ENCODE results near the gene RNF19B.

Gene RNF19B

GRCh38 chr1:33007190-33008050, 42.8 kb upstream of the RNF19B start:
- Histone ChIP-seq H3K27ac (no peak overlapping the region), H3K4me3 (no peak overlapping the region), H3K9me3 (ENCODE audit: low read depth, low read length) (no peaks in the 10 kb centered on the region), H3K36me3 (ENCODE audit: insufficient read depth, low read length) (peaks cover 44% of the 10 kb centered on the region), H3K9ac (ENCODE audit: insufficient read length) (no peak overlapping the region)
- TF ChIP-seq FOXP2 (optimal IDR thresholded peaks at IDR 0.05; ENCODE audit: control extremely low read depth, extremely low read length, insufficient read depth) (no peak), EZH2 (IDR thresholded peaks at IDR 0.05) (no peak), POLR2AphosphoS5 (IDR thresholded peaks at IDR 0.05; ENCODE audit: borderline replicate concordance, low read depth, low read length) (no peak)
- DNase-seq (ENCODE audit: low read depth, low spot score) = no peak

GRCh38 chr1:33005838-33006421, 41.3 kb upstream of the RNF19B start:
- DNase-seq (ENCODE audit: low read depth, low spot score) = no peak
- TF ChIP-seq FOXP2 (optimal IDR thresholded peaks at IDR 0.05; ENCODE audit: control extremely low read depth, extremely low read length, insufficient read depth) (no peak), EZH2 (IDR thresholded peaks at IDR 0.05) (no peak), POLR2AphosphoS5 (IDR thresholded peaks at IDR 0.05; ENCODE audit: borderline replicate concordance, low read depth, low read length) (no peak)
- no peak overlapping the region for H3K9ac ChIP-seq (ENCODE audit: insufficient read length)
- no peak overlapping the region for H3K27ac ChIP-seq
- peaks cover 29% of the 10 kb centered on the region for H3K36me3 ChIP-seq (ENCODE audit: insufficient read depth, low read length)
- H3K4me3 ChIP-seq = no peak overlapping the region
- no peaks in the 10 kb centered on the region for H3K9me3 ChIP-seq (ENCODE audit: low read depth, low read length)

GRCh38 chr1:33005117-33005837, 40.7 kb upstream of the RNF19B start:
- Histone ChIP-seq H3K27ac (no peak overlapping the region), H3K4me3 (no peak overlapping the region), H3K9ac (ENCODE audit: insufficient read length) (no peak overlapping the region), H3K9me3 (ENCODE audit: low read depth, low read length) (no peaks in the 10 kb centered on the region), H3K36me3 (ENCODE audit: insufficient read depth, low read length) (peaks cover 23% of the 10 kb centered on the region)
- no peak for DNase-seq (ENCODE audit: low read depth, low spot score)
- no peak for TF ChIP-seq FOXP2 (optimal IDR thresholded peaks at IDR 0.05; ENCODE audit: control extremely low read depth, extremely low read length, insufficient read depth)
- TF ChIP-seq POLR2AphosphoS5 (IDR thresholded peaks at IDR 0.05; ENCODE audit: borderline replicate concordance, low read depth, low read length) = no peak
- no peak for TF ChIP-seq EZH2 (IDR thresholded peaks at IDR 0.05)

GRCh38 chr1:33004613-33005012, 40.0 kb upstream of the RNF19B start:
- Histone ChIP-seq H3K4me3 (no peak overlapping the region), H3K36me3 (ENCODE audit: insufficient read depth, low read length) (peaks cover 20% of the 10 kb centered on the region), H3K9me3 (ENCODE audit: low read depth, low read length) (no peaks in the 10 kb centered on the region), H3K27ac (no peak overlapping the region), H3K9ac (ENCODE audit: insufficient read length) (no peak overlapping the region)
- no peak for DNase-seq (ENCODE audit: low read depth, low spot score)
- TF ChIP-seq EZH2 (IDR thresholded peaks at IDR 0.05) (no peak), POLR2AphosphoS5 (IDR thresholded peaks at IDR 0.05; ENCODE audit: borderline replicate concordance, low read depth, low read length) (no peak), FOXP2 (optimal IDR thresholded peaks at IDR 0.05; ENCODE audit: control extremely low read depth, extremely low read length, insufficient read depth) (no peak)

- no peak for TF ChIP-seq POLR2AphosphoS5 (IDR thresholded peaks at IDR 0.05; ENCODE audit: borderline replicate concordance, low read depth, low read length)
- TF ChIP-seq FOXP2 (optimal IDR thresholded peaks at IDR 0.05; ENCODE audit: control extremely low read depth, extremely low read length, insufficient read depth) = no peak
- TF ChIP-seq EZH2 (IDR thresholded peaks at IDR 0.05) = no peak
- no peak overlapping the region for H3K27ac ChIP-seq
- no peaks in the 10 kb centered on the region for H3K9me3 ChIP-seq (ENCODE audit: low read depth, low read length)
- H3K36me3 ChIP-seq (ENCODE audit: insufficient read depth, low read length) = peaks cover 11% of the 10 kb centered on the region
- no peak overlapping the region for H3K4me3 ChIP-seq
- no peak overlapping the region for H3K9ac ChIP-seq (ENCODE audit: insufficient read length)
- no peak for DNase-seq (ENCODE audit: low read depth, low spot score)
Measured at GRCh38 chr1:33003657-33004056, 39.0 kb upstream of the RNF19B start.

- Histone ChIP-seq H3K9me3 (ENCODE audit: low read depth, low read length) (no peaks in the 10 kb centered on the region), H3K9ac (ENCODE audit: insufficient read length) (no peak overlapping the region), H3K36me3 (ENCODE audit: insufficient read depth, low read length) (no peaks in the 10 kb centered on the region), H3K4me3 (no peak overlapping the region), H3K27ac (no peak overlapping the region)
- no peak for TF ChIP-seq POLR2AphosphoS5 (IDR thresholded peaks at IDR 0.05; ENCODE audit: borderline replicate concordance, low read depth, low read length)
- no peak for TF ChIP-seq EZH2 (IDR thresholded peaks at IDR 0.05)
- no peak for TF ChIP-seq FOXP2 (optimal IDR thresholded peaks at IDR 0.05; ENCODE audit: control extremely low read depth, extremely low read length, insufficient read depth)
- no peak for DNase-seq (ENCODE audit: low read depth, low spot score)
Measured at GRCh38 chr1:33002006-33002405, 37.4 kb upstream of the RNF19B start.

GRCh38 chr1:33001282-33001681, 36.7 kb upstream of the RNF19B start:
- no peaks in the 10 kb centered on the region for H3K36me3 ChIP-seq (ENCODE audit: insufficient read depth, low read length)
- no peaks in the 10 kb centered on the region for H3K9me3 ChIP-seq (ENCODE audit: low read depth, low read length)
- H3K27ac ChIP-seq = no peak overlapping the region
- H3K9ac ChIP-seq (ENCODE audit: insufficient read length) = no peak overlapping the region
- no peak for DNase-seq (ENCODE audit: low read depth, low spot score)
- no peak for TF ChIP-seq EZH2 (IDR thresholded peaks at IDR 0.05)
- no peak for TF ChIP-seq POLR2AphosphoS5 (IDR thresholded peaks at IDR 0.05; ENCODE audit: borderline replicate concordance, low read depth, low read length)
- TF ChIP-seq FOXP2 (optimal IDR thresholded peaks at IDR 0.05; ENCODE audit: control extremely low read depth, extremely low read length, insufficient read depth) = no peak
- no peak overlapping the region for H3K4me3 ChIP-seq

GRCh38 chr1:33000427-33001026, 35.9 kb upstream of the RNF19B start:
- no peak overlapping the region for H3K27ac ChIP-seq
- no peaks in the 10 kb centered on the region for H3K9me3 ChIP-seq (ENCODE audit: low read depth, low read length)
- H3K36me3 ChIP-seq (ENCODE audit: insufficient read depth, low read length) = no peaks in the 10 kb centered on the region
- DNase-seq (ENCODE audit: low read depth, low spot score) = no peak
- TF ChIP-seq POLR2AphosphoS5 (IDR thresholded peaks at IDR 0.05; ENCODE audit: borderline replicate concordance, low read depth, low read length) (peak; percentile 32; the same call in 1 of the 2 replicates), FOXP2 (optimal IDR thresholded peaks at IDR 0.05; ENCODE audit: control extremely low read depth, extremely low read length, insufficient read depth) (no peak)
- no peak overlapping the region for H3K9ac ChIP-seq (ENCODE audit: insufficient read length)
- H3K4me3 ChIP-seq = no peak overlapping the region

All from SK-N-MC (cell line).